Measurements from ENCODE around the gene SMARCD2. TPM values are rescaled to one million over a fixed set of nuclear protein-coding genes. Genes with fewer than 3 reads are reported as not detected.
A peak's percentile ranks its signal among the peaks of the same experiment; 100 is the strongest.

The SMARCD2 gene
- total RNA-seq, 1 donor from 2014 or later, result 43.0 TPM

DNA sequence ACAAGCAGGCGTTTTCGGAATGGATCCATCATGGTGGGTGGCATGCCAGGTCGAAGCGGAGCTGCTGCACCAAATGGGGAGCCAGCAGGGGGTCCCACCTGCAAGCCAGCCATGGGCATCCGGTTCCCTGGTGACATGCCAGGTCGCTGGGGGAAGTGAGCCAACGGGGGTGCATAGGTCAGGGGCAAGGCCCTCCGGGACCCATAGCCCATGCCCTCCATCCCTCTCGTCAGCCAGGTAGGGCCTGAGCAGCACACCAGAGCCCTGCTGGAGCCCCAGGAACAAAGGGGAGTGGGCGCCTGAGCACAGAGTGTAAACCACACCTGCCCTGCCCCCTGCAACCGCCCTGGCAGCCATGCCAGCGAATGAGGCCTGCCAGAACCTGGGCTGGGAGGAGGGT is 5.0 kb downstream of the SMARCD2 start:
- peaks cover 2% of the 10 kb centered on the region for H3K36me3 Mint-ChIP-seq (ENCODE audit: low read depth)
- DNase-seq (ENCODE audit: low read depth, low spot score), result no peak
- no peak overlapping the region for H3K27ac Mint-ChIP-seq (ENCODE audit: unreplicated experiment)
- H3K9me3 Mint-ChIP-seq, result no peaks in the 10 kb centered on the region
- TF ChIP-seq, protein P1, sequence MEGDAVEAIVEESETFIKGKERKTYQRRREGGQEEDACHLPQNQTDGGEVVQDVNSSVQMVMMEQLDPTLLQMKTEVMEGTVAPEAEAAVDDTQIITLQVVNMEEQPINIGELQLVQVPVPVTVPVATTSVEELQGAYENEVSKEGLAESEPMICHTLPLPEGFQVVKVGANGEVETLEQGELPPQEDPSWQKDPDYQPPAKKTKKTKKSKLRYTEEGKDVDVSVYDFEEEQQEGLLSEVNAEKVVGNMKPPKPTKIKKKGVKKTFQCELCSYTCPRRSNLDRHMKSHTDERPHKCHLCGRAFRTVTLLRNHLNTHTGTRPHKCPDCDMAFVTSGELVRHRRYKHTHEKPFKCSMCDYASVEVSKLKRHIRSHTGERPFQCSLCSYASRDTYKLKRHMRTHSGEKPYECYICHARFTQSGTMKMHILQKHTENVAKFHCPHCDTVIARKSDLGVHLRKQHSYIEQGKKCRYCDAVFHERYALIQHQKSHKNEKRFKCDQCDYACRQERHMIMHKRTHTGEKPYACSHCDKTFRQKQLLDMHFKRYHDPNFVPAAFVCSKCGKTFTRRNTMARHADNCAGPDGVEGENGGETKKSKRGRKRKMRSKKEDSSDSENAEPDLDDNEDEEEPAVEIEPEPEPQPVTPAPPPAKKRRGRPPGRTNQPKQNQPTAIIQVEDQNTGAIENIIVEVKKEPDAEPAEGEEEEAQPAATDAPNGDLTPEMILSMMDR (conservative IDR thresholded peaks at IDR 0.05), result no peak
- H3K27me3 Mint-ChIP-seq (ENCODE audit: low read depth), result no peaks in the 10 kb centered on the region
- H3K4me1 Mint-ChIP-seq, result peaks cover 28% of the 10 kb centered on the region
- H3K4me3 Mint-ChIP-seq, result no peak overlapping the region

DNA sequence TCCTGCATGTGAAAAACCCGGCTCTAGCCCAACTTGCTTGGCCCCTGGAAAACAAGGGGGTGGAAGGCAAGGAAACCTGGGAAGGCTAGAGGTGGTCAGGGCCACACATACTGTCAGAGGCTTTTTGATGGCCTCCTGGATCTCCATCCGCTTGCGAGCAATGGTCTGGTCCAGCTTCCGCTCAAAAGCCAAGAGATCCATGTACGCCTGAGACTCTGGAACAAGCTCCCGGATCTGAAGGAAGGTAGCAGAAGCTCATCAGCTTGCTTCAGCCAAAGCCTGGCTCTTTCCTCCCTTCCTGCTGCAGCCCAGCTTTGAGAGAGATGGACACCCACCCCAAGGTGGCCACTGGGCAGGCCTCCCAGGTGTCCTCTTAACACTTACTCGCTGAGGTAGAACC is 5.7 kb downstream of the SMARCD2 start:
- peaks cover 28% of the 10 kb centered on the region for H3K4me1 Mint-ChIP-seq
- no peaks in the 10 kb centered on the region for H3K27me3 Mint-ChIP-seq (ENCODE audit: low read depth)
- no peak overlapping the region for H3K27ac Mint-ChIP-seq (ENCODE audit: unreplicated experiment)
- TF ChIP-seq, protein P1 (conservative IDR thresholded peaks at IDR 0.05), result no peak
- peak overlapping the region; percentile 59 for H3K4me3 Mint-ChIP-seq
- no peaks in the 10 kb centered on the region for H3K9me3 Mint-ChIP-seq
- no peak for DNase-seq (ENCODE audit: low read depth, low spot score)
- H3K36me3 Mint-ChIP-seq (ENCODE audit: low read depth), result peaks cover 3% of the 10 kb centered on the region

- Mint-ChIP-seq H3K27ac (ENCODE audit: unreplicated experiment) (peak overlapping the region; percentile 16), H3K4me1 (peaks cover 13% of the 10 kb centered on the region), H3K9me3 (no peaks in the 10 kb centered on the region), H3K4me3 (peak overlapping the region; percentile 87), H3K27me3 (ENCODE audit: low read depth) (no peaks in the 10 kb centered on the region), H3K36me3 (ENCODE audit: low read depth) (peaks cover 12% of the 10 kb centered on the region)
- TF ChIP-seq, protein P1 (conservative IDR thresholded peaks at IDR 0.05), result no peak
- DNase-seq (ENCODE audit: low read depth, low spot score), result no peak
Observed at GRCh38 chr17:63835167-63835720, 7.2 kb downstream of the SMARCD2 start.

- Mint-ChIP-seq H3K36me3 (ENCODE audit: low read depth) (peaks cover 18% of the 10 kb centered on the region), H3K4me3 (peak overlapping the region; percentile 87), H3K4me1 (peaks cover 16% of the 10 kb centered on the region), H3K27ac (ENCODE audit: unreplicated experiment) (no peak overlapping the region), H3K9me3 (no peaks in the 10 kb centered on the region), H3K27me3 (ENCODE audit: low read depth) (no peaks in the 10 kb centered on the region)
- peak; percentile 56 for DNase-seq (ENCODE audit: low read depth, low spot score)
- TF ChIP-seq, protein P1 (conservative IDR thresholded peaks at IDR 0.05), result peak; percentile 59
Observed at GRCh38 chr17:63834431-63835166, 7.9 kb downstream of the SMARCD2 start.

GRCh38 chr17:63833741-63834373 is 8.6 kb downstream of the SMARCD2 start:
- H3K9me3 Mint-ChIP-seq, result no peaks in the 10 kb centered on the region
- TF ChIP-seq, protein P1 (conservative IDR thresholded peaks at IDR 0.05), result no peak
- H3K27me3 Mint-ChIP-seq (ENCODE audit: low read depth), result no peaks in the 10 kb centered on the region
- H3K4me3 Mint-ChIP-seq, result peak overlapping the region; percentile 61
- no peak overlapping the region for H3K27ac Mint-ChIP-seq (ENCODE audit: unreplicated experiment)
- peaks cover 16% of the 10 kb centered on the region for H3K4me1 Mint-ChIP-seq
- no peak for DNase-seq (ENCODE audit: low read depth, low spot score)
- peaks cover 19% of the 10 kb centered on the region for H3K36me3 Mint-ChIP-seq (ENCODE audit: low read depth)

All from neural crest cell (in vitro differentiated cells).